Right cardiac atrium (tissue), 5 donors: ENCODE data around the gene CACNA1H. TPM values are rescaled to one million over a fixed set of nuclear protein-coding genes. Genes with fewer than 3 reads are reported as not detected.
"Not testable (repeated sequence)": the region's sequence is repeated elsewhere in the genome, so short reads cannot be mapped to it uniquely, and the experiment has no call there.

Source experiments
- ATAC-seq, 2 donors: fragments of 200-7000 bp; cut with Tn5 transposase; one replicate each; pipeline versions ENCODE4 v1.8.0 to v1.9.1; 2020; ENCODE audit warnings: moderate library complexity in 2 of 2, mild to moderate bottlenecking in 1 of 2
- DNase-seq, 3 donors: peaks; one replicate each; pipeline ENCODE4 v3.0.0-alpha.2; 2020
- H3K27ac ChIP-seq: one replicate; pipeline ENCODE4 v1.5.1; 2013; ENCODE audit warnings: mild to moderate bottlenecking, low read length, control low read depth, moderate library complexity
- H3K27me3 ChIP-seq: one replicate; pipeline ENCODE4 v1.6.1; 2013; ENCODE audit not compliant: control insufficient read depth, insufficient read depth
- H3K4me1 ChIP-seq: one replicate; pipeline ENCODE4 v1.6.1; 2013; ENCODE audit warnings: low read length; ENCODE audit not compliant: control insufficient read depth, insufficient read depth
- H3K4me3 ChIP-seq: one replicate; pipeline ENCODE4 v1.5.1; 2013; ENCODE audit warnings: low read length, control low read depth
- H3K9me3 ChIP-seq: one replicate; pipeline ENCODE4 v1.6.1; 2013; ENCODE audit warnings: low read length; ENCODE audit not compliant: control insufficient read depth
- WGBS: extraction: QIAGEN DNeasy Blood & Tissue Kit; methylation state at CpG from one replicate; pipeline ENCODE4 v1.1.7; 2013; 5-methylcytosine and 5-hydroxymethylcytosine counted together
- intact Hi-C, 4 donors: fragments of 100-400 bp; cut with DNase I; formaldehyde crosslinking; loops; one replicate each; pipeline versions ENCODE4 v1.11.0 to v1.14.0; 2022 to 2023
- polyA plus RNA-seq: library from polyadenylated mRNA; stranded (reverse); fragments of 200-250 nt; gene quantifications from one replicate; pipeline ENCODE4 v1.2.3, GENCODE V29; 2013
- total RNA-seq, 4 donors: library from RNA; stranded (reverse); fragmentation: NEBNext Ultra II Directional; extraction: Animal tissue kit (Norgen Biotek cat#: 25700); gene quantifications; one replicate each; pipeline ENCODE4 v1.2.1, GENCODE V29; 2021
- donor health status: healthy with polysubstance abuse.
- donor health status: DM: no; HTN: yes; CAD: no.
- donor health status: DM: no; HTN: no; CAD: no.
- donor health status: DM: no; HTN: yes; CAD: no; lungs with severe emphysema.
- donor health status: DM: yes; HTN: yes; CAD: no.

CACNA1H gene
- total and polyA plus RNA-seq, 5 donors, result 4.2 to 7.8 (median 6.1) TPM

- 76% methylated on average over 7 of the region's 7 CpGs for WGBS
- ATAC-seq, H3K27me3 ChIP-seq, H3K4me3 ChIP-seq, intact Hi-C loops, H3K4me1 ChIP-seq, H3K9me3 ChIP-seq, H3K27ac ChIP-seq: not testable (repeated sequence)
- peak in 2 of 3 donors; percentile 23 to 32 for DNase-seq
These were observed 75.3 kb downstream of the CACNA1H start for GRCh38 chr16:1228227-1228626.

DNA sequence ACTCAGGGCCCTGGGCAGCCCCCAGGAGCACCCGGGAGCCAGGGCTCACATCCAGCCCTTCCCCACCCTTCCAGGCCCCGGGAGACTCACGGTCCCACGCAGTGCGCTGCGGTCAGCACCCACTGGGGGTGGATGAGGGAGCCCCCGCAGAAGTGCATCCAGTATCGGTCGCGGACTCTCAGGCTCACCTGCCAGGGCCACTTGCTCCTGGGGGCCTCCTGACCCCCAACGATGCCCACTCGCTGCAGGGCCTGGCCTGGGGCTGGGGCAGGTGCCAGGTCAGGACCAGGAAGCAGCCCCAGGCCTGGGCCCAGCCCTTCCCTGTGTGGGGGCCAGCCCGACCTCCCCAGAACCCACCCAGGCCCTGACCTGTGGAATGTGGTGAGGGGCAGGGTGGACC, 76.6 kb downstream of the CACNA1H start:
- WGBS, result 88% methylated on average over 11 of the region's 13 CpGs
- H3K27ac ChIP-seq, intact Hi-C loops, ATAC-seq, H3K27me3 ChIP-seq, H3K9me3 ChIP-seq, H3K4me3 ChIP-seq, DNase-seq, H3K4me1 ChIP-seq: not testable (repeated sequence)

DNA sequence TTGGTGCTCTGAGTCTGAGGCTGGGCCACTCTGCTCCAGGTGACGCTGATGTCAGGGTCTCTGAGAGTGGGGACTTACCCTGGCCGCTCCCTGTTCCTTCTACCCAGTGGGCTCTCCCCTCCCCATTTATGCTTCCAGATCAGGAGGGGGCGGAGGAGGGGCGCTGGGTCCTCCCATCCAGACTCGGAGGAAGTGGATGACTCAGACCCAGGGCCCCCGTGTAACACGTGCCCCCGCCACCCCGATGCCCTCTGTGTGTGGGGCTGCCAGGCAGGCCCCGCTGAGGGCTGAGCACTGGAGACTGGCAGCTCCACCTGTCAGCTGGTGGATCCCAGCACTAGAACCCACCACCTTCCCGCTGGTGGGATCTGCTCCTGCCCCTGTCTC, 77.2 kb downstream of the CACNA1H start, which contains the start of gene TPSB2:
TSS of gene TPSB2 (minus strand) at position 101 of the 387 bp plus-strand sequence. CDS start 233 bp downstream, outside the sequence.
- H3K27me3 ChIP-seq, H3K4me1 ChIP-seq, intact Hi-C loops, ATAC-seq, H3K4me3 ChIP-seq, H3K27ac ChIP-seq, H3K9me3 ChIP-seq, DNase-seq: not testable (repeated sequence)
- 59% methylated on average over 6 of the region's 11 CpGs for WGBS

- DNase-seq, result peak in 2 of 3 donors; percentile 33 to 57
- H3K9me3 ChIP-seq, H3K27ac ChIP-seq, H3K4me3 ChIP-seq, ATAC-seq, H3K27me3 ChIP-seq, intact Hi-C loops, H3K4me1 ChIP-seq: not testable (repeated sequence)
- 83% methylated on average over 17 of the region's 17 CpGs for WGBS
These were observed 77.7 kb downstream of the CACNA1H start for GRCh38 chr16:1230471-1231212.

DNA sequence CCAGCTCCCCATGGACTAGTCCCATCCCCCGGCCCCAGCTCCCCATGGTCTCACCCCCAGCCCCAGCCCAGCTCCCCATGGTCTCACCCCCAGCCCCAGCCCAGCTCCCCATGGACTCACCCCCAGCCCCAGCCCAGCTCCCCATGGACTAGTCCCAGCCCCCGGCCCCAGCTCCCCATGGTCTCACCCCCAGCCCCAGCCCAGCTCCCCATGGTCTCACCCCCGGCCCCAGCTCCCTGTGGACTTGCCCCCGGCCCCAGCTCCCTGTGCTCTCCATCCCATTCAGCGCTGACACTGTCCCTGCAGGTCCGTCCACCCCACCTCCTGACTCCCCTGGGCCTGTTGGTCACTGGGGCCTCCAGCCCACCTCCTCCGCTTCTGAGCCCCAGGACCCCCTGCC, 78.4 kb downstream of the CACNA1H start:
- H3K4me1 ChIP-seq, H3K9me3 ChIP-seq, H3K4me3 ChIP-seq, ATAC-seq, H3K27me3 ChIP-seq, H3K27ac ChIP-seq, DNase-seq, intact Hi-C loops: not testable (repeated sequence)
- 81% methylated on average over 7 of the region's 7 CpGs for WGBS

GRCh38 chr16:1232049-1232748, 79.3 kb downstream of the CACNA1H start:
- H3K27me3 ChIP-seq, H3K9me3 ChIP-seq, H3K27ac ChIP-seq, H3K4me1 ChIP-seq, H3K4me3 ChIP-seq, DNase-seq, intact Hi-C loops: not testable (repeated sequence)
- WGBS, result no CpG with 5 or more reads among the region's 47 CpGs
- ATAC-seq, result peak; percentile 39 to 41

GRCh38 chr16:1236659-1237058, 83.8 kb downstream of the CACNA1H start:
- H3K27me3 ChIP-seq, intact Hi-C loops, H3K27ac ChIP-seq, DNase-seq, H3K9me3 ChIP-seq, H3K4me3 ChIP-seq, H3K4me1 ChIP-seq: not testable (repeated sequence)
- ATAC-seq, result peak; percentile 18 to 42
- whole genome bisulfite sequencing, result no CpG with 5 or more reads among the region's 29 CpGs

GRCh38 chr16:1237990-1238389, 85.1 kb downstream of the CACNA1H start:
- no peaks in the 10 kb centered on the region for H3K4me1 ChIP-seq
- H3K9me3 ChIP-seq, result no peaks in the 10 kb centered on the region
- H3K4me3 ChIP-seq, result no peak overlapping the region
- 82% methylated on average over 9 of the region's 9 CpGs for WGBS
- DNase-seq, result peak in 1 of 3 donors; percentile 43
- intact Hi-C loops, result no loop called here
- no peak overlapping the region for H3K27ac ChIP-seq
- no peak for ATAC-seq
- no peaks in the 10 kb centered on the region for H3K27me3 ChIP-seq

DNA sequence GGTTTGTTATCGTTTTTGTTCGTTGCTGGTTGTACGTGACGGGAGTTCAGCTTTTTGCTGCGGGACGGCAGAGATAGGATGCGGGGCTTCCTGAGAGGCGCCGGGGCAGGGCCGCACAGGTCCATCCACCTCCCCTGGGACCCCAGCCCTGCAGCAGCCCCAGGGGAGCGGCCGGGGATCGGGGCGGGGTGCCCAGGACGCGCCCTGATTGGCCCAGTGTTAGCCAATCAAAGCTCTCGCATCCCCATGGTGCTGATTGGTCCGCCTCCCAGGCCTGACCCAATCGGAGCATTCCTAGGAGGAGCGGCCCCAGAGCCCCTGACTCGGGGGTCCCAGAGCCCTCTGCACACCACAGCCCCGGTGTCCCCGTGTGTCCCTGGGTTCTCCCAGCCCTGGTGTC, 86.0 kb downstream of the CACNA1H start:
- not testable (repeated sequence) for ATAC-seq

DNA sequence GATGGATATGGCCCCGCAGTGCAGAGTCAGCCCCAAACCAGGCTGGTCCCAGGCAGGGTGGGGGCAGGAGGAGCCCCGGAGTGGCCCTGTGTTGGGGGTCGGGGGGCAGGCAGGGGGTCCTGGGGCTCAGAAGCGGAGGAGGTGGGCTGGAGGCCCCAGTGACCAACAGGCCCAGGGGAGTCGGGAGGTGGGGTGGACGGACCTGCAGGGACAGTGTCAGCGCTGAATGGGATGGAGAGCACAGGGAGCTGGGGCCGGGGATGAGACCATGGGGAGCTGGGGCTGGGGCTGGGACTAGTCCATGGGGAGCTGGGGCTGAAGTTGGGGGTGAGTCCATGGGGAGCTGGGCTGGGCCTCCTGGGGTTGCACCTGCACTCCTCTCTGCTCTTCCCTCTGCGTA, 86.7 kb downstream of the CACNA1H start:
- WGBS, result 74% methylated on average over 9 of the region's 9 CpGs
- H3K27me3 ChIP-seq, H3K9me3 ChIP-seq, H3K27ac ChIP-seq, H3K4me1 ChIP-seq, H3K4me3 ChIP-seq, intact Hi-C loops, ATAC-seq: not testable (repeated sequence)
- peak in 2 of 3 donors; percentile 19 to 38 for DNase-seq

More for the DNA sequence above, 86.0 kb downstream of the CACNA1H start:
- H3K9me3 ChIP-seq, H3K27me3 ChIP-seq, intact Hi-C loops, H3K4me3 ChIP-seq, H3K4me1 ChIP-seq, H3K27ac ChIP-seq: not testable (repeated sequence)
- peak in 2 of 3 donors; percentile 33 to 36 for DNase-seq
- WGBS, result 69% methylated on average over 18 of the region's 23 CpGs

- H3K4me1 ChIP-seq, H3K4me3 ChIP-seq, H3K9me3 ChIP-seq, H3K27ac ChIP-seq, intact Hi-C loops, ATAC-seq, H3K27me3 ChIP-seq, DNase-seq: not testable (repeated sequence)
- WGBS, result 64% methylated on average over 8 of the region's 12 CpGs
These were observed 87.5 kb downstream of the CACNA1H start, which contains the start of gene TPSAB1 for GRCh38 chr16:1240436-1240835. Gene TPSAB1, plus strand, starts transcription at chr16:1240705. Its CDS starts 234 bp downstream, at chr16:1240939.
